HFF-Myc (cell line): ENCODE measurements around the gene STBD1.

Experiments used
- DNase-seq: peaks from one replicate; pipeline ENCODE4 v3.0.0-alpha.2; 2011; ENCODE audit warnings: low read depth; ENCODE audit errors: extremely low read depth
- H3K4me3 ChIP-seq: replicated peaks from 2 replicates; pipeline ENCODE4 v1.5.1; 2011; ENCODE audit warnings: low read depth, mild to moderate bottlenecking, control low read depth, low read length
- TF ChIP-seq, protein P1 (sequence below): IDR thresholded peaks from 2 replicates; pipeline ENCODE4 v1.5.1; 2012; ENCODE audit warnings: mild to moderate bottlenecking, low read depth, low read length, control low read depth; ENCODE audit errors: missing control alignments

STBD1 gene

DNA sequence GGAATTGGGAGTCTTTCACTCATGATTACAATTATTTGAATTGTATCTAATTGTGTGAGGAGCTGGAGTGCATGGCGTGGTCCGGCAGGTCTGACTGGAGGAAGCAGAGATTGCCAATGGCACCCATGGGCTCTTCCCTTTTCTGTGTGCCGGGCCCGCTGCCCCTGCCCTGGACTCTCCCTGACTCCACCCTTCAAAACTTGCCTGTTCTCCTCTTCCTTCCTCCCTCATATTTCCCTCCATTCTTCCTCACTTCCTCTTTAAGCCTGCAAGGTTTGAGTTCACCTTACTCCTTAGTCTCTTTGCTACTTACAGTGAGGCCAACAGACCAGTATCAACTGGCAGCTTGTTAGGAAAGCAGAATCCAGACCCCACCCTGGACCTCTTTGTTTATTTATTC is 6.5 kb upstream of the STBD1 start:
- no peak for DNase-seq
- TF ChIP-seq, protein P1, sequence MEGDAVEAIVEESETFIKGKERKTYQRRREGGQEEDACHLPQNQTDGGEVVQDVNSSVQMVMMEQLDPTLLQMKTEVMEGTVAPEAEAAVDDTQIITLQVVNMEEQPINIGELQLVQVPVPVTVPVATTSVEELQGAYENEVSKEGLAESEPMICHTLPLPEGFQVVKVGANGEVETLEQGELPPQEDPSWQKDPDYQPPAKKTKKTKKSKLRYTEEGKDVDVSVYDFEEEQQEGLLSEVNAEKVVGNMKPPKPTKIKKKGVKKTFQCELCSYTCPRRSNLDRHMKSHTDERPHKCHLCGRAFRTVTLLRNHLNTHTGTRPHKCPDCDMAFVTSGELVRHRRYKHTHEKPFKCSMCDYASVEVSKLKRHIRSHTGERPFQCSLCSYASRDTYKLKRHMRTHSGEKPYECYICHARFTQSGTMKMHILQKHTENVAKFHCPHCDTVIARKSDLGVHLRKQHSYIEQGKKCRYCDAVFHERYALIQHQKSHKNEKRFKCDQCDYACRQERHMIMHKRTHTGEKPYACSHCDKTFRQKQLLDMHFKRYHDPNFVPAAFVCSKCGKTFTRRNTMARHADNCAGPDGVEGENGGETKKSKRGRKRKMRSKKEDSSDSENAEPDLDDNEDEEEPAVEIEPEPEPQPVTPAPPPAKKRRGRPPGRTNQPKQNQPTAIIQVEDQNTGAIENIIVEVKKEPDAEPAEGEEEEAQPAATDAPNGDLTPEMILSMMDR = no peak
- H3K4me3 ChIP-seq = no peak overlapping the region

DNA sequence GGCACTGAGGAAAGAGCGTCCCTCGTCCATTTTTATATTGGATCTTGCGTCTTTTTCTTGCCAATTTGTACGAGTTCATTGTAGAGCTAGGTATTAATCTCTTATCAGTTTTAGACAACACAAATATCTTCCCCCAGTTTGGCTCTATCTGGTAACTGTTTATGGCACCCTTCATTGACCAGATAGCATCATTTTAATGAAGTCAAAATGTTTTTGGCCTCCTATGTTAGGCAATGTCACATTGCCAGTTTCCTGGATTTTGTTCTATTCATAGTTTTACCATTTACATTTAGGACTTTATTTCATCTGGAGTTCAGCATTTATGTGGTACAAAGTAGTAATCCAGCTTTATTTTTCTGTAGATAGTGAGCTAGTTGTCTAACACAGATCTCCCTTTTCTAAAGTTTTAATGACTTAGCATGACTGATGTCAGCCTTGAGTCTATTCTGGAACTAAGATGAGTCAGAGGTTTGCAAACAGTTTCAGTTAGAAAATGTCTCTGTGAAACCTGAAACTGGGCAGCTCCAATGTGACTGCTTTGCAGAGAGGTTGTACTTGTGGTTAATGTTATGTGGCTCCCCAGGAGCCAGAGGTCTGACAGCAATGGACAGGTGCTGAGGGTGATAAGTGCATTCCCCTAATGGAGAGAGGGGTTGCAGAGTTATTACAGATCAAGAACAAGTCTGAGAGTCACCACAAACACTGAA is 5.3 kb upstream of the STBD1 start:
- TF ChIP-seq, protein P1 = no peak
- no peak overlapping the region for H3K4me3 ChIP-seq
- peak; percentile 50 for DNase-seq

DNA sequence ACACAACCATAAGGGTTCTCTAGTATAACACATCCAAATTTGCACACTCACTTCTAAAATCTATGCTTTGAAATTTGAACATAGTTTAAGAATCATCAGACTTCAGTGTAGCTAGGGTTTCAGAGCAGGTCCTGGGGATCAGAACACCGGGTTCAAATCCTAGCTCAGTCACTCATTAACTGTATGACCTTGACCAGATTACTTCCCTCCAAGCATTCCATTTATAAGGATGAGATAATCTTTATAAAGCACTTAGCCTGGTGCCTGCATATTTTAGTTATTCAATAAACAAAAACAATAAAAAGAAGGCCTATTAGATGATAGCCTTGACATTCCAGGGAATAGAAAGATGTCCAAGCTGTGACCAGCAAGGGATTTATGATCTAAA is 4.8 kb upstream of the STBD1 start:
- DNase-seq = no peak
- no peak overlapping the region for H3K4me3 ChIP-seq
- TF ChIP-seq, protein P1 = no peak

DNA sequence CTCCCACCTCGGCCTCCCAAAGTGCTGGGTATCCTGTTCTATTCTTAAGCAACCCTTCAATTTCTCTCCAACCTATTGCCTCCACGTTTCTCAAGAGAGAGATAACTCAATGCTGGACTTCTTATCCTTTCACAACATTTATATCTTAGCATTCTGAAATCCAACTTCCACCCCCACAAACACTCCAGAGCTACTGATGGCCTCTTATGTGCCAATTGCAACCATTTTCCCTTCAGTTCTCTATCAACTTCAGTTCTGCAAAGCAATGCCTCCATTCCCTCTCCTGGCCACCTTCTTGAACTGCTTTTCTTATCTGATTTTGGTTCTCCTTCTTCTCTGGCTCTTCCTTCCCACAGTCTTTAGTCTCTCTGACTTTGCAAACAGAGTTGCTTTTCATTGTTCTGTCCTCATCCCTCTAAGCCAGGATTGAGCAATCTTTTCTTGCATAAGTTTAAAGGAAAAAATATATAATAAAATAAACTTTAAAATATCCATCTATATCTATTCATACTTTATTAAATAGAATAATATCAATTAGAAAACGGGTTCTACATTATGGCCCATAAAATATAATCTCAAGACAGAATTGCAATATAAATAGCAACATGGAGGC is 3.6 kb upstream of the STBD1 start:
- H3K4me3 ChIP-seq = no peak overlapping the region
- TF ChIP-seq, protein P1 = no peak
- no peak for DNase-seq

DNA sequence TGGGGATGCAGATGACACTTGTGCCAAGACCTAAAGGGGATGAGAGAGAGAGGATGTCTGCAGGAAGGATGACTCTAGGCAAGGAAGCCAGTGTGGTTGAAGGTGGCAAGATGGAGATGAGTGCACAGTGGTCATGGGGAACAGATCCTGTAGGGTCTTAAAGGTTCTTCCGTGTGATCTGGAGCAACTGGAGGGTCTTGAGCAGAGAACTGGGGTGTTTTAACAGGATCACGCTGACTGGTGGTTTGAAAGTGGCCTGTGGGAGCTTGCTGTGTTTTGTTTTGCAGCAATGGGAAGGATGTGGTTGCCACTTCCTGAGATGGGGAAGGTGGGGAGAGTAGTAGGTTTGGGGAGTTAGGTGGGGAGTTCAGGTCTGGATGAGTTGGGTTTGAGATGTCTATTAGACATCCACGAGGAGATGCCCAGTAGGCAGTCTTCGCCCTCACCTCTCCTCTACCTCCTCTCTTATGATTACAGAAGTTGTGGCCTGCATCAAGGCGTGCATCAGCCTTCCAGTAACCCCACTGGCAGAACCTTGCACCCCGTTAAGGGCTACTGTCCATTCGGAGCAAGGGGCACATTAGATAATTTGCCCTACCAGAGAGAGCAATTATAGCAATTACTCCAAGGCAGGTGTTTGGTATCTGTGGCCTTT is 1.4 kb upstream of the STBD1 start:
- H3K4me3 ChIP-seq = peak overlapping the region; percentile 67; the same call in 1 of the 2 replicates
- no peak for DNase-seq
- TF ChIP-seq, protein P1 = no peak

DNA sequence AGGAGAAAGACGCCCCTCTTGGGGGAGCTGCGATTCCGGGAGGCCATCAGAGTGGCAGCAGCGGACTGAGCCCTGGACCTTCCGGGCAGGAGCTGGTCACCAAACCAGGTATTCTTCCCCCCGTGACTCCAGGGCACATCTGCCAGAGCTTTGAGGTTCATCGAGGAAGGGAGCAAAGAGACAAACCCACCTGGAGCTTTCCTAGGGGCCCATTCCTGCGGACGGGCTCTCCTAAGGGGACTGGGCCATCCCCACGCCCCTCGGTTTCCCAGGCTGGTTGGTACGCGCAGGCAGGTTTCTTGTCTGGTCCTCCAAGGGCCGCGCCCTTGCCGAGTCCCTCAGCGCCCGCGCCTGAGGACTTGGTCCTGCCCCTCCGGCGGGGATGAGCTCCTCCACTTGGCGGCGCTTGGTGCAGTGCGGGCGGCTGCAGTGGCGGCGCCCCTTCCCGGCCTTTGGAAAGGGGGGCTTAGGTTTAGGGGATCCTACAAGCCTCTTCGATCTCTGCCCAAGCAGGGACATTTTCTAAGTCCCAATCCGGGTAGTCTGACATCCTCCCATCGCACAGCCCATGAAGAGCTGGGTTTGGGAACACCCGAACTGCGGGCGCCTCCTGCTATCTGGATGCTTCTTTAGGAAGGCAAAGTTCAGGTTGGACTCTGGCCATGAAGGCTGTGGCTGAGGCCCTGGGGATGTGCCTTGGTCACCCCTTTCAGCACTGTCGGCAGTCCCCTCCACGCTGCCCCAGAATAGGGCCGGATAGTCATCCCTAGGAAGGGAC is 538 bp downstream of the STBD1 start:
- no peak for DNase-seq
- peak overlapping the region; percentile 67 for H3K4me3 ChIP-seq
- TF ChIP-seq, protein P1 = peak; percentile 28
